HG03196 (cell line): ENCODE measurements around the gene USP38.
A peak's percentile ranks its signal among the peaks of the same experiment; 100 is the strongest.
"Not testable (repeated sequence)": the region's sequence is repeated elsewhere in the genome, so short reads cannot be mapped to it uniquely, and the experiment has no call there.

ENCODE experiments used
- ATAC-seq: cut with Tn5 transposase; IDR thresholded peaks from one replicate; pipeline ENCODE4 v1.9.1; 2021; ENCODE audit not compliant: unreplicated experiment

USP38 gene, protein sequence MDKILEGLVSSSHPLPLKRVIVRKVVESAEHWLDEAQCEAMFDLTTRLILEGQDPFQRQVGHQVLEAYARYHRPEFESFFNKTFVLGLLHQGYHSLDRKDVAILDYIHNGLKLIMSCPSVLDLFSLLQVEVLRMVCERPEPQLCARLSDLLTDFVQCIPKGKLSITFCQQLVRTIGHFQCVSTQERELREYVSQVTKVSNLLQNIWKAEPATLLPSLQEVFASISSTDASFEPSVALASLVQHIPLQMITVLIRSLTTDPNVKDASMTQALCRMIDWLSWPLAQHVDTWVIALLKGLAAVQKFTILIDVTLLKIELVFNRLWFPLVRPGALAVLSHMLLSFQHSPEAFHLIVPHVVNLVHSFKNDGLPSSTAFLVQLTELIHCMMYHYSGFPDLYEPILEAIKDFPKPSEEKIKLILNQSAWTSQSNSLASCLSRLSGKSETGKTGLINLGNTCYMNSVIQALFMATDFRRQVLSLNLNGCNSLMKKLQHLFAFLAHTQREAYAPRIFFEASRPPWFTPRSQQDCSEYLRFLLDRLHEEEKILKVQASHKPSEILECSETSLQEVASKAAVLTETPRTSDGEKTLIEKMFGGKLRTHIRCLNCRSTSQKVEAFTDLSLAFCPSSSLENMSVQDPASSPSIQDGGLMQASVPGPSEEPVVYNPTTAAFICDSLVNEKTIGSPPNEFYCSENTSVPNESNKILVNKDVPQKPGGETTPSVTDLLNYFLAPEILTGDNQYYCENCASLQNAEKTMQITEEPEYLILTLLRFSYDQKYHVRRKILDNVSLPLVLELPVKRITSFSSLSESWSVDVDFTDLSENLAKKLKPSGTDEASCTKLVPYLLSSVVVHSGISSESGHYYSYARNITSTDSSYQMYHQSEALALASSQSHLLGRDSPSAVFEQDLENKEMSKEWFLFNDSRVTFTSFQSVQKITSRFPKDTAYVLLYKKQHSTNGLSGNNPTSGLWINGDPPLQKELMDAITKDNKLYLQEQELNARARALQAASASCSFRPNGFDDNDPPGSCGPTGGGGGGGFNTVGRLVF

DNA sequence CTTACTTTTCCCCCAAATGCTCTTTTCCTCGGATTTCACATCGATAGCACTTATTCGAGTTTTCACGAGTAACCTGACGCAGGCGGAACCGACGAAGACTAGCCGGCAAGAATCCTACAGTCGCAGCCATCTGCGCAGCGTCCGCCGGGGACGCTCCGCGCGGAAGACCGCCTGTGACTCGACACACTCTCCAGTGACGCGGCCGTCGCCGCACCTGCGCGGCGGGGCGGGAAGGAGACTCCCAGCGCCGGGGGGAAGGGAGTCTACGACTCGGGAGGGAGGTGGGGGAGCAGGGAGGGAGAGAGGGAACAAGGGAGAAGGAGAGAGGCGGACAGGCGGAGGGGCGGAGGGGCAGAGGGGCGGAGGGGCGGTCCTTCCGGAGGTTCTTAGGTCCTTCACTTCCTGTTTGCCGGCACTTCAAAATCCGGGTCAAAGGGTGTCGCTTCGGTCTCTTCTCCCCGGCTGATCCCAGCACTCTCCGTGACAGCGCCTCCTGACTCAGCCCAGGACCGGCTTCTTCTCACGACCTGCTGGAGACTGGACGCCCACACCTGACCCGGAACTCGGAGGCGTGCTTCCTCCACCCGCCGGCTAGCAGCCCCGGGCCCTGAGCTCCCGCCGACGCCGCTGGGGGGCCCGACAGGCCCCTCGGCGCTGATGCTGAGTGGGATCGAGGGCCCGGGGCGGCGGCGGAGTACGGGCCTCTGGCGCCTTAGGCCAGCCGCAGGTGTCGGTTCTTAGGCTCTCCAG lies at the start of gene USP38:
USP38 (plus strand) TSS at position 415 of the 750 bp plus-strand sequence. CDS start 534 bp downstream, outside the sequence.
- ATAC-seq = peak; percentile 77

DNA sequence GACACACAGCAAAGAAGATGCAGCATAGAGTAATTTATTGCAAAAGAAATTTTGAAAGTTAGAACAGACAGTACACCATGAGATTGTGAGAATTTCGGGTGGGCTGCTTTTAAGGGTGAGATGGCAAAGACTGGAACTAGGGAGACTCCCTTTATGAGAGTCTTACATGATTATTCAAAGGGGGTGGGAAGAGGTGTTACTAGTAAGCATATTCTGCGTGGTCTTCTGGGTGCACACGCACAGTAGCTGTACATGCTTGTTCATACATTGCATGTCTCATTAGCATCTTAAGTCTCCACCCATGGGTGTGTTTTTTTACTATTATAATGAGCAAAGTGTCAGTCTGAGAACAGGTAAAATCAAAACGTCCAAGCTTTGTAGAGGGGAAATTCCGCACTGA lies 49.4 kb upstream of the USP38 start:
- no peak for ATAC-seq

DNA sequence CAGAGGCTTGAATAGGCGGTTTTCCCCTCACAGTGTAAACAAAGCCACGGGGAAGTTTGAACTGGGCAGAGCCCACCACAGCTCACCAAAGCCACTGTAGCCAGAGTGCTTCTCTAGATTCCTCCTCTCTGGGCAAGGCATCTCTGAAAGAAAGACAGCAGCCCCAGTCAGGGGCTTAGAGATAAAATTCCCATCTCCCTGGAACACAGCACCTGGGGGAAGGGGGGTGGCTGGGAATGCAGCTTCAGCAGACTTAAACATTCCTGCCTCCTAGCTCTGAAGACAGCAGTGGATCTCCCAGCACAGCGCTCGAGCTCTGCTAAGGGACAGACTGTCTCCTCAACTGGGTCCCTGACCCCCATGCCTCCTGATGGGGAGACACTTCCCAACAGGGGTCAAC lies 44.0 kb upstream of the USP38 start:
- no peak for ATAC-seq

DNA sequence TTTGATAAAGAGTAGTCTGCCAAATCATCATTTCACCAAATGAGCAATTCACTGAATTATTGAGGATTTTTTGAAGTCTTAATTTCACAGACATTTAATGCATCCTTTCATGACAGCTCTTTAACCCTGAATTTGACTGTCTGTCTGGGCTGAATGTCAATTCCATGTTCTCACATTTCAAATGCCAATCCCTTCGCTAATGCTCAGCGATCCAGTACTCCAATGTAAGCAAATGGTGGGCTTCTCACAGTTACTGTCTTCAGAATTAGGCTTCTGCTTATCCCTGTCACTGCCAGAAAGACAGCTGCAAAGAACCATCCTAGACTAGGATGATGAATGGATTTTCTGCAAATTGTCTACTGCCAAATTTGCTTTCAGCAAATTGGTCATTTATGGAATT lies 36.2 kb upstream of the USP38 start:
- no peak for ATAC-seq

DNA sequence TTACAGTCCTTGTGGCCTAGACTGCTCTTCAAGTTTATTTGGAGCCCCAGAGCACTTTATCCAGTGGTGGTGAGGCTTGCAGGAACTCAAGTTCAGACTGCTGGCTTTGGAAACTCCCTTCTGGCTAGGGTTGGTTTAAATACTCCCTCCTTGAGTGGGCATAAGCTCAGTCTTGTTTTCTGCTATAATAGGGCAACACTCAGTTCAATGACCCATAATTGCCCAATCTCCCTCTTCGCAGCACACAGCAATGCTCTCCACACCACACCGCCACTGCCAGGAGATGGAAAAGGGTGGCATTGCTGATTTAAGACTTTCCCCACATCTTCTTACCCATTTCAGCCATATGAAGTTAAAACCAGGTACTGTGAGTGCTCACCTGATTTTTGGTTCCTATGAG lies 27.9 kb upstream of the USP38 start:
- ATAC-seq = no peak

DNA sequence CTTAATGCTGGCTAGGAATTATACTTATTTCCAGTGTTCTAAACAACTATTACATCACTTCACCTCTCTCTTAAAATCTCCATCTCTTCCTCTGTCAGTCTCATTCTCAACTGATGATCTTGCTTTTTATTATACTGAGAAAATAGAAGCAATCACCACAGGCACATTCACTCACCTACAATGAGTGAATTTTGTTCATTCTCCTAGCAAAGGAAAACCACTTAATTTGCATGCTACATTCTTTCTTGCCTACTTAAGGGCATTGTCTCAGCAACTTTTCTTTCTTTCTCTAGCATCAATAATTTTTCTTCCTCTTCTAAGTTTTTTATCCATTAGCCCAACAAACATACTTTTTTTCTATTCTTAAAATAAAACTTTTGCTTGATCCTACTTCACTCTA lies 21.1 kb upstream of the USP38 start:
- no peak for ATAC-seq

DNA sequence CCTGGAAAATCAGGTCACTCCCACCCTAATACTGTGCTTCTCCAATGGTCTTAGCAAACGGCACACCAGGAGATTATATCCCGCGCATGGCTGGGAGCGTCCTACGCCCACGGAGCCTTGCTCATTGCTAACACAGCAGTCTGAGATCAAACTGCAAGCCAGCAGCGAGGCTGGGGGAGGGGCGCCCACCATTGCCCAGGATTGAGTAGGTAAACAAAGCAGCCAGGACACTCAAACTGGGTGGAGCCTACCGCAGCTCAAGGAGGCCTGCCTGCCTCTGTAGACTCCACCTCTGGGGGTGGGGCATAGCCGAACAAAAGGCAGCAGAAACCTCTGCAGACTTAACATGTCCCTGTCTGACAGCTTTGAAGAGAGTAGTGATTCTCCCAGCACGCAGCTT lies 18.0 kb upstream of the USP38 start:
- ATAC-seq = not testable (repeated sequence)

DNA sequence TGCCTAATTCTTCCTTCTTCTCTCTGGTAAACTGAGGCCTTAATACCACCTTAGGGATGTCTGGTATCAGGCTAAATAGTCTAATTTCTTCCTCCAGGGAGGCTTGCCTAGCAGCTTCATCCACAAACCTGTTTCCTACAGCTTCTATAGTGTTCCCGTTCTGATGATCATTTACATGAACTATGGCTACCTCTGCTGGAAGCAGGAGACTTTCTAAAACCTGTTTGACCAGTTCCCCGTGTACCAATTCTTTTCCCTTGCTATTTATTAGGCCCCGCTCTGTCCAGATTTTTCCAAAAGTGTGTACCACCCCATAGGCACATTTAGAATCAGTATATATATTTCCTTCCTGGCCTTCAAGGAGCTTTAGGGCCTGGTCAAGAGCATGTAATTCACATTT lies 5.8 kb upstream of the USP38 start:
- no peak for ATAC-seq

DNA sequence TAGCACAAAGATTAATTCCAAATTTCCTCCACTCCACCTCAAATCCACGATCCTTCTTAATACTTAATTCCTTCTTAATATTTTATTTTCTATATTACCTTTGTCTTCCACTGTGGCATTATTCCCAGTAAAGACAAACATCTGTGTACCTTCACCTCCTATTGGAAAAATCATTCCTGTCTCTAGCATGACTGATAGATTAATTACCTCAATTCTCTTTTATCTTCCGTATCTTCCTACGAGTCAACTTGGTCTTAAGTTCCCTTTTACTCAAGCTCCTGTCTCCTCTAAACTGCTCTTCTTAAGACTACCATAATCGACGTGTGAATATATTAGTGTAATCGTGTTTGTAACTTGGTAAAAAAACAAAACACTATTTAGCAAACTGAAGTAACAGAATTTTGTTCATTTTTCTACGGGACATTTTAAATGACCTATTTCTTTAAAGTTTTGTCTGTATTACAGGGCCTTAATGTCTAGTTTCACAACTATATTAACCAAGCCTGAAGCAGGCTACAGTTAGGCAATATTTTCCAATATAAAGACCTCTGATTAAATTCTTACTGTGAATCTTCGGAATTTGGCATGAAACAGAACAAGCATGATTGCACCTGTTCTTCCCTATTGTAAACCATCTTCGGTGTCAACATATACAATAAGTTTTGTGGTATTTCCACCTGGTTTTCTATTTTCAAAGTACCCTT lies 1.1 kb upstream of the USP38 start:
- ATAC-seq = no peak

DNA sequence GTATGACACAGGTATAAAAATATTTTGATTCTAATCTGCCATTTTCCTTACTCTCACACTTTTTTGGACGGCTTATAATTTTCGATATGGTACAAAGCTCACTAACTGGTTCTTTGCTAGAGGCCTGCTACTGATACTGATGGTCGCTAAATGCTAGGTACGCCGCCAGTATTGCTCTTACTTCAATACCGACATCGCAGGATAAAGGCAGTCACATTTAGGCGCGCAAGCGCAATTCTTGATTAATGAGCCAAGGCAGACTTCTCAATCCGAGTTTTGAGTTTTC lies 557 bp upstream of the USP38 start:
- ATAC-seq = peak; percentile 18

DNA sequence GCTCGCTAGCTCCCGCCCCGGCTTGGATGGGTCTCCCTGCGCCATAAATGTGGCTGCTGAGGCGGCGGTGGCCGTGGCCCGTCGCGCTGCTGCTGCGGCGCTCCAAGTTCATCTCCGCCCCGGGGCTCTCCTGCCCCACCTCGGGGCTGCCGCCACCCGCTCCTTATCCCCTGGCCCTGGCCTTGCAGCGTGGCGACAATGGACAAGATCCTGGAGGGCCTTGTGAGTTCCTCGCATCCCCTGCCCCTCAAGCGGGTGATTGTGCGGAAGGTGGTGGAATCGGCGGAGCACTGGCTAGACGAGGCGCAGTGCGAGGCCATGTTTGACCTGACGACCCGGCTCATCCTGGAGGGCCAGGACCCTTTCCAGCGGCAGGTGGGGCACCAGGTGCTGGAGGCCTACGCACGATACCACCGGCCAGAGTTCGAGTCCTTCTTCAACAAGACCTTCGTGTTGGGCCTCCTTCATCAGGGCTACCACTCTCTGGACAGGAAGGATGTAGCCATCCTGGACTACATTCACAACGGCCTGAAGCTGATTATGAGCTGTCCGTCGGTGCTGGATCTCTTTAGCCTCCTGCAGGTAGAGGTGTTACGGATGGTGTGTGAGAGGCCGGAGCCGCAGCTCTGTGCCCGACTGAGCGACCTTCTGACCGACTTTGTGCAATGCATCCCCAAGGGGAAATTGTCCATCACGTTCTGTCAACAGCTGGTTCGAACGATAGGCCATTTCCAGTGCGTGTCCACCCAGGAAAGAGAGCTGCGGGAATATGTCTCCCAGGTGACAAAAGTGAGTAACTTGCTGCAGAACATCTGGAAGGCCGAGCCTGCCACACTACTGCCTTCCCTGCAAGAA lies 763 bp downstream of the USP38 start:
- peak; percentile 28 for ATAC-seq

DNA sequence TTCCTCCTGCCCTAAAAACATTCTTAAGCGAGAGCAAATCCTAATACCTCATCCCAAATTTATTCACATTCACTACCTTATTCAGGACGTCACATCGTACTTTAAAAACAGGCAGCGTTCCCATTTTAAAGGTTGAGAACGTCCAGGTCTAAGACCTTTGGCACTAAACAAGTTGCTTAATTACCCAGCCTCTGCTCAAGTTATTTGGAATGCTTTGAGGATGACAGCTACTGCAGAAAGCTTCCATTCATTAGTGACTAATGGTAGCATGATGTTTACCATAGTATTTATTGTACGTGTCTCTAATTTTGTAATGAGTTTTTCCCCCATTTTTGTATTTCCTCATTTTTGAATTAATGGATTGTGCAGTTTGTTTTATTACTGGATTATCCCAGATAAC lies 1.5 kb downstream of the USP38 start:
- no peak for ATAC-seq

DNA sequence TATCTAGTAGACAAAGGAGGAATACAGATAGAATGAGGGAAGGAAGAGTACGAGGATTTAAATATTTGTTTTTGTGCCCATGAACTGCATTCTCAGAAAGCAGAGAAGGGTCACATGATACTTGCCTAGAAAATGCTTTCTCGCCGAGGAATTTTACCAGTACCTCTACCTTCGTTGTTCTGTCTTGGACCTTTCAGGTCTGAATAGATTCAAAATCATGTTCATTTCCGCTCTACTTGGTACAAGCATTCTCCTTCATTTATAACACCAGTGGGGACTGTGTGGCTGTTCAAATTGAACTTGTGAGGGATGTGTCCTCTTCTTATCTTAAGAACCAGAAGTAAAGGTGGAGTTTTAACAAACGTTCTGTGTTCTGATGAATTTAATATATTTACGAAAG lies 1.9 kb downstream of the USP38 start:
- ATAC-seq = no peak

DNA sequence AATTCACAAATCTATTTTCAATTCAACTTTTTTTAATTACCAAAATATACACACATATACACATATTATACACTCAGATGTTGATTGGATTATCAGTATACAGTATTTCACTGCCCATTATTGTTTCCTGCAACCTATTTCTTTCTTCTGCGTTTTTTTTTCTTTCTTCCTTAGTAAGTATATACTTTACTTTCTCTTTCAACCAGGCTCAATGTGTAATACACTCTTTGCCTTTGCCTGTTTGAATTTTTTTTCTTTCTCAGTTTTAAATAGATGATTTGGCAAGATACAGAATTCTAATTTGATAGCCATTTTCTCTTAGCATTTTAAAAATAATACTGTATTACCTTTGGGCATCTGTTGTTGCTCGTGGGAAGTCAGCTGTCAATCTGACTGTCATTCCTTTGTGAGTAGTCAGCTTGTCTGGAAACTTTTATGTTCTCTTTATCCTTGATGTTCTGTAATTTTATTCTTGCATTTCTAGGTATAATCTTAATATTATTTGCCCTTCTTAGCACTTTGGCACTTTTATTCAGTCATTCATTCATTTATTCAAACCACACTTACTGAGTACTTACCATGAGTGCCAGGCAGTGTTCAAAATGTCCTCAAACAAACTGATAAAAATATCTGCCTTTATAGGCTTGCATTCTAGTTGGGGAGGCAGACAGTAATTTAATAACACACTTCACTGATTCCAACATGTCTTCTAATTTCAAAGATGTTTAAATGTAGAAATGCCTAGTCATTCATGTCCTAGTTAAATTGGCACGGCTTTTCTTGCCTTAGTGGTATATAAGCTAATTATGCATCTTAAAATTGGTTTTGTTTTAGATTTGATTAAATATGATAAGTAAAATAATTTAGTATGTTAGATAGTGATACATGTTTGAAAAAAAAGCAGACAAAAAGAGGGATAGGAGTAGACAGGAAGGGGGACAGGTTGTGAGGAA lies 3.7 kb downstream of the USP38 start:
- ATAC-seq = no peak

DNA sequence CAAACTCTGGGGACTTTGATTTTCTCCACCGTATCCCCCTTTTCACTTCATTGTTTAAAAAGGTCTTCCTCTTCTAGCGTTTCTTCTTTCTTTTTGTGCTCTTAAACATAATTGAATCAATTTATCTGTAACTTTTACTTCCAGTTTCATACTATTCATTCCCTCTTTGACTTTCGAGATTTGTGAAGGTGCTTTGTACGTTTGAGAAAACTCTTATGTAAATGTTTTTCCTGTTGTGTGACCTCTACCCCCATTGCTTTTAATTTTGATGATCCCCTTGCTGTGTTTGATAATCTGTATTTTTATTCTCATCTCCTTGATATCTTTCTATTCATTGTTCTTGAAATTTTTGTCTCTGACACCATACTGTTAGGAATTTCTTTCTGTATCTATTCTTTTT lies 4.8 kb downstream of the USP38 start:
- ATAC-seq = peak; percentile 22

DNA sequence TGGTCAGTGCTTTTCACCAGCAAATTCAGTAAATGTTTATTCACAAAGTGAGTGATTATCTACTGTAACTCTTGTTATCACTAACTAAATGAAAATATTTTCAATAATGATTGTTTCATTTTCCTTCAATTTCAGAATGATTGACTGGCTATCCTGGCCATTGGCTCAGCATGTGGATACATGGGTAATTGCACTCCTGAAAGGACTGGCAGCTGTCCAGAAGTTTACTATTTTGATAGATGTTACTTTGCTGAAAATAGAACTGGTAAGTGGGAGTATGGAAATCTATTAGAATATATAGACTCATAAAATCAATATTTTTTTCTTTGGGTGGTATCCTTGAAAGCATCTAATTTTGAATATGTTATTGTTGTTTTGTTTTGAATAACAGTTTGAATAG lies 10.9 kb downstream of the USP38 start:
- ATAC-seq = no peak

DNA sequence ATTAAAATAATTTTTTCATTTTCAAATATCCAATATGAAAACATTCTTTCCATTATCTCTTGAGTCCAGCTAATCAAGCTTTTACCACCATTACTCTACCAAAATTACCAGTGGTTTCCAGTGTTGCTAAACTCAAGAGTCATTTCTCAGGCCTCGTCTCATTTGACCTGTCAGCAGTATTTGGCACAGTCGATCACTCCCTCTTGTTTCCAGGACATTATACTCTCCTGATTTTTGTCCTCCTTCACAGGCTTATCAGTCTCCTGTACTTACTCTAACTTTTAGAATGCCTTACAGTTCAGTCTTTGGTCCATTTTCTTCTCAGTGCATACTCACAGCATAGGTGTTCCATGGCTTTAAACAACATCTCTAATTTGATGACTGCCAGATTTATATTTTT lies 11.6 kb downstream of the USP38 start:
- no peak for ATAC-seq

DNA sequence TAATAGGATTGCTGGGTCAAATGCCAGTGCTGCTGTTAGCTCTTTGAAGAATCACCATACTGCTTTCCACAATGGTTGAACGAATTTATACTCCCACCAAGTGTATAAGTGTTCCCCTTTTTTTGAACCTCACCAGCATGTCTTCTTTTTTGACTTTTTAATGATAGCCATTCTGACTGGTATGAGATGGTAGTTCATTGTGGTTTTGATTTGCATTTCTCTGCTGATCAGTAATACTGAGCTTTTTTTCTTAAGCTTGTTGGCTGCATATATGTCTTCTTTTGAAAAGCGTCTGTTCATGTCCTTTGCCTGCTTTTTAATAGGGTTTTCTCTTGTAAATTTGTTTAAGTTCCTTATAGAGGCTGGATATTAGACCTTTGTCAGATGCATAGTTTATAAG lies 14.8 kb downstream of the USP38 start:
- no peak for ATAC-seq

DNA sequence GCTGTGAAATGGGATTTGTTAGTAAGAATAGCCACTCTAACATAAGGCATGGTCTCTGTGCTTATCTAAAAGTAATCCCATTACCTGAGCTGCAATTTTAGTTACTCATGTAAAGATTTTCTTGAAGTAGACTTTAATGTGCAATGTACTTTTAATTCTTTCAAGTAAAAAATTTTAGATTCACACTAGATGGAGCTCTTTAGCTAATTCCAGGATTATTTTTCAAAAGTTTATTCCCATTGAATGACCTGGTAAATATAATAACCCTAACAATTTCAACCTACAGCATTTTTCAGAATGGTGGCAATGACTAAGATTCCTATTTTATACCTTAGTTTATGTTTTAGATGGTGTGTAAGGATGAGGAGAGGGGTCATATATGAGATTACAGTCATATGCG lies 18.1 kb downstream of the USP38 start:
- no peak for ATAC-seq
